GM18907 (cell line): Measurements from ENCODE around the gene TAF12.
"Not testable (repeated sequence)": the region's sequence is repeated elsewhere in the genome, so short reads cannot be mapped to it uniquely, and the experiment has no call there.

Source experiments
- ATAC-seq: cut with Tn5 transposase; IDR thresholded peaks from one replicate; pipeline ENCODE4 v1.9.1; 2021; ENCODE audit warnings: mild to moderate bottlenecking, moderate library complexity; ENCODE audit not compliant: unreplicated experiment

Gene TAF12

DNA sequence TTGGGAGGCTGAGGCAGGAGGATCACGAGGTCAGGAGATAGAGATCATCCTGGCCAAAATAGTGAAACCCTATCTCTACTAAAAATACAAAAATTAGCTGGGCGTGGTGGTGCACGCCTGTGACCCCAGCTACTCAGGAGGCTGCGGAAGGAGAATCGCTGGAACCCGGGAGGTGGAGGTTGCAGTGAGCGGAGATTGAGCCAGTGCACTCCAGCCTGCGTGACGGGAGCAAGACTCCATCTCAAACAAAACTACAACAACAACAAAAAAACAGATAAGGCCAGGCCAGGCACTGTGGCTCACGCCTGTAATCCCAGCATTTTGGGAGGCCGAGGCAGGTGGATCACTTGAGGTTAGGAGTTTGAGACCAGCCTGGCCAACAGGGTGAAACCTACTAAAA is 2.5 kb upstream of the TAF12 start:
- ATAC-seq = not testable (repeated sequence)

DNA sequence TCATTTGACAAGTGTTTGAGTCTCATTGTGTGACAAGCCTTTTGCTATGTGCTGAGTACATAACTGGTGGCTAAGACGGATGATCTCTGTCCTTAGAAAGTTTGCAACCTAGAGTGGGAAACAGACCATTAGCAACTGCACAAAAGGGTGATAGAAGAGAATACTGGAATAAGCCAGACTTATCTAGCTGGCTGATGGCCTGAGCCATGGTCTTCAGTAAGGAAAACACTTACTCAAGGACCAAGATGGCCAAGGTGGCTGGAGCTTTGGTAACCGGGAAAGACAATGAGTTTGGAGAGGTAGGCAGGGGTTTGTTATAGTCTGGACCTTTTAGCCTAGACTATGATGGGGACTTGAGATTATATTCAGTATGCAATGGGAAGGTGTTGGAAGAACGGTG is 1.6 kb upstream of the TAF12 start:
- no peak for ATAC-seq

DNA sequence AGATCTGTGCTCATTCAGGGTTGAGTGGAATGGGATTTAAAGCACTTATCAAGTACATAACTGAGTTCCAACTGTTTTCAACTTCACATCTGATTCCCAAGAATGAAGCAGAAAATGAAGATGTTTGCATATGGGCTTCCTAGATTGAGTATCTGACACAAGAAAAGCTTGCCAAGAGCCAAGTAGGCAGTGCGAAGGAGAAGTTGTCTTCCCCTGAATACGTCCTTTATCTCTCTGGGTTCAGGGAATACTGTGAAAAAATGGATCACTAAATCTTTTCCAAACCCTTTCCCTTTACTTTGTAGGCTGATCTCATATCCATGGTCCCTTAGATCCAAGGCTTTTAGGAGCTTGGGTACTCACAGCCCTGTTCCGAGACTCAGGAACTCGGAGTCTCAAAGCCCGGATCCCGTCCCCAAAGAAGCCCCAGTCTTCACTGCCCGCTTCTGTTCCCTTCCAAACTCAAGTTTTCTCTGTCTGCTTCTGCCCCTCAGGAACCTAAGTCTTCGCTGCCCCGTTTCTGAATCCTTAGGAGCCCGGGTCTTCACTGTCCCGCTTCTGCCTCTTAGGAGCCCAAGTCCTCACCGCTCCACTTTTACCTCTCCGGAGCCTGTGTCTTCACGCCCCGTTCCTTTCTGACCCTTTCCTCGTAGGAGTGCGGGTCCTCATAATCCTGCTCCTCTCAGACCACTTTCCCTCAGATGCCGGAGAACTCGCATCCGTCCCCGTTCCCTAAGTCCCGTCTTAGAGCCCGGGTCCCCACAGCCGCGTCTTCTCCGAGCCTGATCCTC is 616 bp downstream of the TAF12 start:
- ATAC-seq = peak; percentile 28

DNA sequence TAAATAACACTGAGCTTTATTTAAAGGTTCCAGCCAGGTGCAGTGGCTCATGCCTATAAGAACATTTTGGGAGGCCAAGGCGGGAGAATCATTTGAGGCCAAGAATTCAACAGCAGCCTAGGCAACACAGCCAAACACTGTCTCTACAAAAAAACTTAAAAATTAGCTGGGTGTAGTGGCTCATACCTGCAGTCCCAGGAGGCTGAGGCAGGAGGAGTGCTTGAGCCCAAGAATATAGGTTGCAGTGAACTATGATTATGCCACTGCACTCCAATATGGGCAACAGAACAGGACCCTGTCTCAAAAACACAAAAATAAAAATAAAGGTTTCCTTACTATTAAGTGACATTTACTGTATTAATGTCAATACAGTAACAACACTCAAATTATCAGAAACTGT is 2.1 kb downstream of the TAF12 start:
- ATAC-seq = no peak

DNA sequence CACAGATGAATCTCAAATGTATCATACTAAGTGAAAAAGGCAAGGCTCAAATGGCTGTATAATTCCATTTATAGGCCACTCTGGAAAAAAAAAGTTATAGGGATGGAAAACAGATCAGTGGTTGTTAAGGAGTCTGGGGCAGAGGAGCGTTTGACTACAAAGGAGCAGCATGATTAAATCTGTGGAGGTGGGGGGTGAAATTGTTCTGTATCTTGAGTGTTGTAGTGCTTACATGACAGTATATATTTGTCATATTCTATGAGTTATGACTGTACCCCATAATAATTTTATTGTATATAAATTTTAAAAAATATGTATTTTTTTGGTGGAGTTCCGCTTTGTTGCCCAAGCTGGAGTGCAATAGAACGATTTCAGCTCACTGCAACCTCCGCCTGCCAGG is 10.3 kb downstream of the TAF12 start:
- ATAC-seq = no peak

DNA sequence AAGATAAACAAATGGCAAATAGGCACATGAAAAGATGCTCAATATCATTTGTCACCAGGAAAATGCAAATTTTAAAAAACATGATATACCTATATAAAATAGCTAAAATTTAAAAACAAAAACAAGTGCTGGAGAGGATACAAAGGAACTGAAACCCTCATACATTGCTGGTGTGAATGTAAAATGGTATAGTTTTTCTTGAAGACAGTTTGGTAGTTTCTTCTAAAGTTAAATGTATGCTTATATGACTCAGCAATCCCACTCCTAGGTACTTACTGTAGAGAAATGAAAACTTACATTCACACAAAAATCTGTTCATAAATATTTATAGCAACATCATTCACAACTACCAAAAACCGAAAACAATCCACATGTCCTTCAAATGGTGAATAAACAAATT is 11.2 kb downstream of the TAF12 start:
- no peak for ATAC-seq

DNA sequence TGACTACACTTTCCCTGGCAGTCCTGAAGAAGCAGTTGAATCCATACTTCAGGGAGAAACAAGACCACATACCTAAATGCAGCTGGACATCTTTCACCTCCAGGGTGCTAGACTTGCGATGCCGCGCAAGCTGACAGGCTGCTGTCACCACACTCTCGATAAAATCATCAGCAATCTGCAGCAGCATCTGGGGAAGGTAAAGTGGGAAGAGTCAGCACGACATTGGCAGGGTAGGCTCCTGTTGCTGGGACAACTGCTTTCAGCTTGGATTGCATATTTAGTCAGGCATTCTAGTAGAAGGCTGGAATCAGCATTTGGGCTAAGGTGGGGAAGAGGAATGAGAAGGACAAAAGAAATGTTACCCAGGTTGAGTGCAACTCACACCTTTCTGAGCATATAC is 29.7 kb downstream of the TAF12 start:
- no peak for ATAC-seq

DNA sequence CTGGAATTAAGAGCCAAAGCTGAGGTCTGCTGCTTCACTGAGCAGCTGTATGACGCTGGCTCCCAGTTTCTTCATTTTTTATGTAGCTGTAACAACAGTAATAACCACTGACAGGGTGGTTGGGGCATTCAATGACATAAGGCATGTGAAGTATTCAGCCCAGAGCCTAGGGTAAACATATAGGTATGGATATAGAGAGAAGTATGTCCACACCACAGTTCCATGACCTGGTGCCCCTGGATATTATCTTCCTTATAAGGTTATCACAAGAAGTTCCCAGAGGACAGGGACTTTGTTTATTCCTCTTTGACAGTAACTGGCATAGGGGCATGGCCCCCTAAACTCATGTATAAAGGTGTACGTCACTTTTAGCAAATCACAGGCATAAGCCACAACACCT is 36.1 kb downstream of the TAF12 start:
- no peak for ATAC-seq

DNA sequence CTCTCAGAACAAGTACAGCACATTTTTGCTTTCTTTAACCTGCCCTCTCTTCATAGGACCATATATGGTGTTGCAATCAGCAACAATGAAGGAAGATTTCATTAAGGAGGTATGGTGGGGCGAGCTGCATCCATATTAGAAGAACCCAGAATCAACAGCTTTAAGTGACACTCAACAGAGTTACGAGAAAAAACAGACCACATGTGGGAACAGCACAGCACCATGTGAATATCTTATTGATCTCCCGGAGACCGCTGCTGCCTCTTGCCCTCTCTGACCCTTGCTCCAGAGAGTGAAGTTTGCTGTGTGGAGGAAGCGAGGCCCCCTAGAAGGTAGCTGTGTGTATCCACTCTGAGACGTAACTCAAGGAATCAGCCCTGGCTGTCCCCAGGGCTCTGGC is 37.9 kb downstream of the TAF12 start:
- ATAC-seq = no peak

DNA sequence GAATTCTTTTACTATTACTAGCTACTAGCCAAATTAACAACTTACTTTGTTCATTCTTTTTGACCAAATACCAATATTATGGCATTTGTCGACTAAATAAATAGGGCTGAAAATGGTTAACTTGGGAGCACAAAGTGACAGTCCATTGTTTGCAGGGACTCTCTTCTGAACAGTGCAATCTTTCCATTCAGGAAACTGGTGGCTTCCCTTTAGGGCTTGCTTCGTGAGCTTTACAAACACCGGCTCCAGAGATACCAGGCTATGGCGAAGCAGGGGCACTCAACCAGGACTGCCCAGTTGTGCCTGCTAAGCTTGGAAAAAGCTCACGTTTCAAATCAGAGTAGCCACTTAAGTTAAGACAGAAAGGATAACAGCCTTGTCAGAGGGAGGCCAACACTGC is 38.5 kb downstream of the TAF12 start:
- no peak for ATAC-seq

DNA sequence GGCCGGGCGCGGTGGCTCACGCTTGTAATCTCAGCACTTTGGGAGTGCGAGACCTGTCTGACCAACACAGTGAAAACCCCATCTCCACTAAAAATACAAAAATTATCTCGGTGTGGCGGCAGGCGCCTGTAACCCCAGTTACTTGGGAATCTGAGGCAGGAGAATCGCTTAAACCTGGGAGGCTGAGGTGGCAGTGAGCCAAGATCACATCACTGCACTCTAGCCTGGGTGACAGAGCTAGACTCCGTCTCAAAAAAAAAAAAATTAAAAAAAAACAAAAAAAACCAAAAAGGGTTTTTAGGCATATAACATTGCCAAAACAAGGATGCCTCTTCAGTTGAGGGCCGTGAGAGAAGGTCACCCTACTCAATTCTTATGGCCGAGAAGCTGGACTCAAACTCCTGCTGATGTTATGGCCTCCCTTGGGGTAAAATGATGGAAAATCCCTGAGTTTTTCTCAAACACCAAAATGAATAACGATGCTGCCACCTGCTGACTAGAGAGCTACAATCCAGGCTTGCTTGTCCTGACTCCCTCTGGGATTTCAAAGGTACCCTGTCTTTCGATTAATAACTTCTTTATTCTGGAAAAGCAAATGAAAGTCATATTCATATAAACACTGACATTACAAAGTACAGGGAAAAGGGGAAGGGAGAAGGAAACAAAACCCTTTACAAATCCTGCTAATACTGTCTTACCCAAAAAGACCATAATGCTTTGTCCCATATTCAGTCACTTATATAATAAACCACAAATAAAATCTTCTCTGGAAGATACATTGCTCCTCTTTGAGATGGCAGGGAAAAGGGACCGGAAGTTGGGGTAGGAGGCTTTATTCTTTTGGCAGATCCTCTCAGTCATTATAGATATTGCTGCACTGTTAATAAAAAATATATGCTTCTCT is 40.1 kb downstream of the TAF12 start:
- ATAC-seq = no peak

DNA sequence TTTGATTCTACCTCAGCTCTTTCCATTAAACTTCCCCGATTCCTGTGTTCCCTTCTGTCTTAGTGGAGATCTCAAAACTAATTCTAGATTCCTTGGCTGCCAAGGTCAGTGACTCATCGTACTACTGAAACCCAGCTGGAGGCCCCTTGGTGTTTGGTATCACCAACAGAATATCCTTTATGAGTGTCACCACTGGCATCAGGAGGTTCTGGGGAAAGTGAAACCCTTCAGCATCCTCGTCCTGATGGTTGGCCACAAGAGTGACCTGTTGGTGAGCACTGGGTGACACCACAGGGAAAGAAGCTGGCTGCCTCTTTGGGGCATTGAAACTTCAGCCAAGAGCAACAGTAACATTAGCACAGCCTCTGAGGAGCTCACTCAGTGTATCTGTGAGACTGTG is 41.2 kb downstream of the TAF12 start:
- no peak for ATAC-seq

DNA sequence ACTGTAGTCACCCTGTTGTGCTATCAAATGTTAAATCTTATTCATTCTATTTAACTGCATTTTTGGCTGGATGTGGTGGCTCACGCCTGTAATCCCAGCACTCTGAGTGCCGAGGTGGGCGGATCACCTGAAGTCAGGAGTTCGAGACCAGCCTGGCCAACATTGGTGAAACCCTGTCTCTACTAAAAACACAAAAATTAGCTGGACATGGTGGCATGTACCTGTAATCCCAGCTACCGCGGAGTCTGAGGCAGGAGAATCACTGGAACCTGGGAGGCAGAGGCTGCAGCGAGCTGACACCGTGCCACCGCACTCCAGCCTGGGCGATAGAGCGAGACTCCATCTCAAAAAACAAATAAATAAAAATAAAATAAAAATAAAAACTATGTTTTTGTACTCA is 46.6 kb downstream of the TAF12 start:
- ATAC-seq = not testable (repeated sequence)

DNA sequence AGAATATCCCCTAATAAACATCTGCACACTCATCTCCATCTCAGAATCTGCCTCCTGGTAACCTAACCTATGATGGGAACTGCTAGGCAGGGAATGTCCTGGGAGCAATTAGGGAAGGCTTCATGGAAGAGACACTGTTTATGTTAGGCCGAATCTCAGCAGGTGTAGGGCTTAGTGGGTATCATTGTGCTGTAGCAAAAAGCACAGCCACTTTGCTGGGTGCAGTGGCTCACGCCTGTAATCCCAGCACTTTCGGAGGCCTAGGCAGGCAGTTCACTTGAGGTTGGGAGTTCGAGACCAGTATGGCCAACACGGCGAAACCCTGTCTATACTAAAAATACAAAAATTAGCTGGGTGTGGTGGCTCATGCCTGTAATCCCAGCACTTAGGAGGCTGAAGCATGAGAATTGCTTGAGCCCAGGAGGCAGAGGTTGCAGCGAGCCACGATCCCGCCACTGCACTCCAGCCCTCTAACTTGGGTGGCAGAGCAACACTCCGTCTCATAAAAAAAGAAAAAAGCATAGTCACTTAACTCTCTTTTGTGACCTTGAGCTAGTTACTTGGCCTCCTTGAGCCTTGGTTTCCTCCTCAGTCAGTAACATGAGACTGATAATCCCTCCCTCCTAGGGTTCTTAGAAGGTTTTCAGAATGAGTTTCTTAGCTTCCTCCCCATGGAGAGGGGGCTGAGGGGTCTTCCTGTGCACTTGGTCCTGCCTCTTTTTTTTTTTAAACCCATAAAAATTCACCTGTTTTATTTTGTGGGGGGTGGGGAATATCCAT is 47.3 kb downstream of the TAF12 start:
- no peak for ATAC-seq

DNA sequence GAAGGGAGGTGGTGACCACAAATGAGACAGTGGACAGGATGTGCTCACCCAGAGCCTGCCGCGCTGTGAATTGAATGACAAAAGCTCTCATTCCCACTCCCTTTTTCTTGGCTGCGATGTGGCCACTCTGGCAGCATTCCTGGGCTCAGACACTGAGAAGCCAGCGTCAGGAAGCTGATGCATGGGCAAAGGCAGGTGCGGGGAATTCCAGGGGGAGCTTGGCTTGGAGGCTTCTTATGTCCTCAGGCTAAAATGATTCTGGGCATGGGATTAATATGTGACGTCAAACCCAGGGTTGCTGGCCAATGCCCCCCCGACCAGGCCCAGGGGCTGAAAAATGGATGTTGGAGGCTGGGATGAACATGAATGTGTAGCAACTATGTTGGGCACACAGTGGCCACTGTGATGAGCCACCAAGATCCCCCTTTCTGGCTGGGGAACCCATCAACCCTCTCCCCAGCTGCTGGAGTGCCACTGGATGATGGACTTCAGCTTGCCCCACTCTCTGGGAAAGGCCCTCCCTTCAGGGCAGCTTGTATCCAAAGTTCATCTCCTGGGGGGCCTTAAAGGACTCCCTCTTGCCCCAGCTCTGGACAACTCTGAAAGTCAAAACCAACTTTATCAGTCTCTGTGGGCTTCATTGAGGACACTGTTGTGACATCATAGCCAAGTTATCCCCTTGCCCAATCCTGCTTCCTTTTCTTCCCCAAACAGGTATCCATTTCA is 48.0 kb downstream of the TAF12 start:
- not testable (repeated sequence) for ATAC-seq

DNA sequence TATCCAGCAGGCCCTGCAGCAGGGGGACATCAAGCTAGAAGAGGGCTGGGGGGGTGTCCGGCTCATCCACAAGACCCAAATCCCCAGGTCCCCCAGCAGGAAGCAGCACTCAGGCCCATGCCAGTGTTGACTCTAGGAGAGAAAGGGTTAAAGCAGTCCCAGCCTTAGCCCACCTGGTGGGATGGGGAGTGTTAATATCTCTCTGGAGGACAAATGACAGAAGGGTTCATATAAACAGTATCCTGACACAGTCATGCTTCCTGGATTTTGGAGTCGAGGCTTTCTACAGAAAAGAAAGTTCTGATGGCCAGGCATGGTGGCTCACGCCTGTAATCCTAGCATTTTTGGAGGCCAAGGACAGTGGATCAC is 48.9 kb downstream of the TAF12 start:
- ATAC-seq = not testable (repeated sequence)

DNA sequence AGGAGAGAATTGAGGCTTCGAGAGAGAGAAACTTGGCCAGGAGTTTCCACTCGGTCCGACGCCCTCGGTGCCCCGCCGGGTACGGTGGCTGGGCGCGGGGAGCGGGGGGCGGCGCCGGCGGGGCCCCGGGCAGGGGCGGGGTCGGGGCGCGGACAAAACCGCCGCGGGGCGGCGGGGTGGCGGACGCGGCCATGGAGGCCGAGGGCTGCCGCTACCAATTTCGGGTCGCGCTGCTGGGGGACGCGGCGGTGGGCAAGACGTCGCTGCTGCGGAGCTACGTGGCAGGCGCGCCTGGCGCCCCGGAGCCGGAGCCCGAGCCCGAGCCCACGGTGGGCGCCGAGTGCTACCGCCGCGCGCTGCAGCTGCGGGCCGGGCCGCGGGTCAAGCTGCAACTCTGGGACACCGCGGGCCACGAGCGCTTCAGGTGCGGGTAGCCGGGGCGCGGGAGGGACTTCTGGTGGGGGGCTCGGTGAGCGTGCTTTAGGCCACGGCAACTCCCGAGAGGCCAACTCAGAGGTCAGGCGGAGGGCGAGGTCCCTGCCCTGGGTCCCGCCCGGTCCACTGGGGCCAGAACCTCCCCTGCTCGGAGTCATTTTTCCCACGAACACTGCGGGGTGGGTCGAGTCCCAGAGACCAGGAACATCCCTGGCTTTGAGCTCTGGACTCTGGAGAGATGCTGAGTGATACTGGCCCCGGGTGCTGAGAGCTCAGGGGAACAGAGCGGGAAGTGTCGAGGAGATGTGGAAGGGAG is 50.4 kb downstream of the TAF12 start:
- no peak for ATAC-seq

DNA sequence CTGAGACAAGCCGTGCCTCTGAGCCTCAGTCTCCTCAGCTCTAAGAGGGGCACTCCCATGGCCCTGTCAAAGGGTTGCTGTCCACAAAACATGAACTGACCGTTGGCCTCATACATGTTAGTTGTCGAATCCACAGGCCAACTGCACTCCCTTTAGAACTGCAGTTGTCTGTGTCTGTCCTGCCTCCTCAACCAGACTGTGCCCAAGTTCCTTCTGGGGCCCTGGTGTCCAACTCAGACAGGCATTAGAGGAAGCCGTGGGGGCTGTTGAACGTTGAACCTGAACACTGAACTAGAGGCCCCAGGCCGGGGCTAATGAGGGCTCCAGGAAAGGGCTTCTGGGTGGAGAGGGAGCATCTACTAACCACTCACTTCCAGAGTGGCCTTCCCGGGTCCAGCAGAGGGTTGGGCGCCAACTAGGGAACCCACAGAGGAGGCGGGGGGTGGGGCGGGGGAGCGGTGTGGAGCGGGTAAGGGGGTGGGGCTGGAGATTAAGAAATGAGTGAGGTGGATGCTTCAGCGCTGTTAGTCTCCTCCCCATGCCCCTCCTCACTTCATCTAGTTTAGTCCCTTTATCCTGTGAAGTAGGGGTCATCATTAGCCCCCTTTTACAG is 51.1 kb downstream of the TAF12 start, which contains the start of gene RAB42:
Gene RAB42, plus strand, starts transcription at position 558 of the 613 bp plus-strand sequence. CDS start 247 bp downstream, outside the sequence.
- ATAC-seq = no peak

DNA sequence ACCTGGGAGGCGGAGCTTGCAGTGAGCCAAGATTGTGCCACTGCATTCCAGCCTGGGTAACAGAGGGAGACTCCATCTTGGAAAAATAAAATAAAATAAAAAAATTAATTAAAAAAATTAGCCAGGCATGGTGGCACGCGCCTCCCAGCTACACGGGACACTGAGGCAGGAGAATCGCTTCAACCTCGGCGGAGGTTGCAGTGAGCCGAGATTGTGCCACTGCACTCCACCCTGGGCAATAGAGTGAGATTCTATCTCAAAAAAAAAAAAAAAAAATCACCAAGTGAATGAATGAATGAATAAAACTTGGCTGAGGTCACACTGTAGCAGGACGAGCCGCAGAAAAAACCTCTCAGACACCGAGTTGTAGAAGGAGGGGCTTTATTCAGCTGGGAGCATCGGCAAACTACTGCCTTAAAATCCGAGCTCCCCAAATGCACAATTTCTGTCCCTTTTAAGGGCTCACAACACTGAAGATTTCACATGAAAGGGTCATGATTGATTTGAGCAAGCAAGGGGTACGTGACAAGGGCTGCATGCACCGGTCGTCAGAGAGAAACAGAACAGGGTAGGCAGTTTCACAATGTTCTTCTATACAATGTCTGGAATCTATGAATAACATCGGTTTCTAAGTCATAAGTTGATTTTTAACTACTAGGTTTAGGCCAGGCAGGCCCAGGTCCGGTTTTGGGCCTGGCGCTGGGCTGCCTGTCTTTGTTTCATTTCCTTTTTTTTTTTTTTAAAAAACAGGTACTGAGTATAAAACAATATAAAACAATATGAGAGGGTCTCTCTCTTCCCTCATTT is 56.1 kb downstream of the TAF12 start:
- ATAC-seq = not testable (repeated sequence)
